Fibroblast of mammary gland (primary cell): ENCODE data around the gene SERINC4.

Experiments used
- DNase-seq: peaks from one replicate; pipeline ENCODE4 v3.0.0-alpha.2; 2010; ENCODE audit warnings: low read depth
- H3K4me3 ChIP-seq: 2 replicates; pipeline ENCODE4 v1.5.1; 2011; ENCODE audit warnings: low read depth, mild to moderate bottlenecking, low read length, moderate library complexity; ENCODE audit not compliant: control insufficient read depth
- CTCF ChIP-seq: conservative IDR thresholded peaks from 2 replicates; pipeline ENCODE4 v1.5.1; 2011; ENCODE audit warnings: low read depth, low read length, inconsistent platforms; ENCODE audit not compliant: control insufficient read depth, insufficient read depth

Gene SERINC4

GRCh38 chr15:43793647-43794046, 6.4 kb downstream of the SERINC4 start:
- no peak for DNase-seq
- no peak for TF ChIP-seq CTCF
- peak overlapping the region; percentile 99 for H3K4me3 ChIP-seq

- DNase-seq: peak; percentile 46
- TF ChIP-seq CTCF: peak; percentile 28
- peak overlapping the region; percentile 99 for H3K4me3 ChIP-seq
Observed at GRCh38 chr15:43792761-43793476, 7.1 kb downstream of the SERINC4 start.

GRCh38 chr15:43791993-43792760, 7.8 kb downstream of the SERINC4 start, which contains the start of gene SERF2:
TSS of gene SERF2 (plus strand) at chr15:43792320. CDS start at chr15:43792377, 57 bp downstream.
- H3K4me3 ChIP-seq: peak within 1 kb of the TSS; percentile 99
- no peak for TF ChIP-seq CTCF
- peak; percentile 99 for DNase-seq

- DNase-seq: no peak
- TF ChIP-seq CTCF: no peak
Observed at GRCh38 chr15:43789409-43789808, 10.6 kb downstream of the SERINC4 start.

GRCh38 chr15:43779016-43779415, 21.0 kb downstream of the SERINC4 start:
- TF ChIP-seq CTCF: no peak

More at GRCh38 chr15:43789409-43789808, 10.6 kb downstream of the SERINC4 start:
- H3K4me3 ChIP-seq: no peak overlapping the region

GRCh38 chr15:43777267-43777914, 22.6 kb downstream of the SERINC4 start:
- TF ChIP-seq CTCF: peak; percentile 64
- peak; percentile 76 for DNase-seq
- H3K4me3 ChIP-seq: peak overlapping the region; percentile 74

More at GRCh38 chr15:43779016-43779415, 21.0 kb downstream of the SERINC4 start:
- DNase-seq: no peak
- H3K4me3 ChIP-seq: no peak overlapping the region
